ENCODE data around the gene ALOX5. TPM values are rescaled to one million over a fixed set of nuclear protein-coding genes. Genes with fewer than 3 reads are reported as not detected.

ALOX5 gene
- total and polyA plus RNA-seq, 7 donors, result 1.6 to 3.1 (median 2.0) TPM

DNA sequence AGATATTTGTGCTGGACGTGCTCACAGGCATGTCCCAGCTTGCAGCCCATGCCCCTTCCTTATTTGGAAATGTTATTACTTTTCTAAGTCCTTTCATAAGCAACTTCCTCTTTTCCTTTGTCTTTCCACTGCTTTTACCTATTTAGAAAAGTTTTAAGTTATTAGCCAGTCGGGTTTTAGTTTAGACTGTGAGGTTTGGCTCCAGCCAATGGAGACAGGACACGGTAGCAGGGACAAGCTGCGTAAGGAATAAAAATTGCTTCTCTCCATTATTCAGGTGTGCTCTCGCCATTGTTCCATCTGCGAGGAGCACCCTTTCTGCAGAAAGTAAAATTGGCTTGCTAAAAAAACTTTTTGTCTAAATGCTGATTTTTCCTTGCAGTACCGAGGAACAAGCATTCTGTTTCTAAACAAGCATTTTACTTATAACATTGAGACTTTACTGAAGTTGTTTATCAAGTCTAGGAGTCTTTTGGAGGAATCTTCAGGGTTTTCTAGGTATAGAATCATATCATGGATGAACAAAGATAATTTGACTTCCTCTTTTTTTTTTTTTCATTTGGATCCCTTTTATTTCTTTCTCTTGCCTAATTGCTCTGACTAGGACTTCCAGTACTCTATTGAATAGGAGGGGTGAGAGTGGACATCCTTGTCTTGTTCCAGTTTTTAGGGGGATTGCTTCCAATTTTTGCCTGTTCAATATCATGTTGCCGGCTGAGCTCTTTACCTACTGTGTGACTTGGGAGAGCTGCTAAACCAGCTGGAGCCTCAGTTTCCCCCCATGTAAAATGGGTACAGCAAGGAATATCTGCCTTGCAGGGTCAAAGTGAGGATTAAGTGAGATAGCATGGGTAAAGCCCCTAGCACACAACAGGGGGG is 63.8 kb downstream of the ALOX5 start:
- 79 to 86% (median 80%) methylated on average over 8 of the region's 8 CpGs for WGBS, 3 donors
- ATAC-seq, result no peak
- TF ChIP-seq, protein P1, sequence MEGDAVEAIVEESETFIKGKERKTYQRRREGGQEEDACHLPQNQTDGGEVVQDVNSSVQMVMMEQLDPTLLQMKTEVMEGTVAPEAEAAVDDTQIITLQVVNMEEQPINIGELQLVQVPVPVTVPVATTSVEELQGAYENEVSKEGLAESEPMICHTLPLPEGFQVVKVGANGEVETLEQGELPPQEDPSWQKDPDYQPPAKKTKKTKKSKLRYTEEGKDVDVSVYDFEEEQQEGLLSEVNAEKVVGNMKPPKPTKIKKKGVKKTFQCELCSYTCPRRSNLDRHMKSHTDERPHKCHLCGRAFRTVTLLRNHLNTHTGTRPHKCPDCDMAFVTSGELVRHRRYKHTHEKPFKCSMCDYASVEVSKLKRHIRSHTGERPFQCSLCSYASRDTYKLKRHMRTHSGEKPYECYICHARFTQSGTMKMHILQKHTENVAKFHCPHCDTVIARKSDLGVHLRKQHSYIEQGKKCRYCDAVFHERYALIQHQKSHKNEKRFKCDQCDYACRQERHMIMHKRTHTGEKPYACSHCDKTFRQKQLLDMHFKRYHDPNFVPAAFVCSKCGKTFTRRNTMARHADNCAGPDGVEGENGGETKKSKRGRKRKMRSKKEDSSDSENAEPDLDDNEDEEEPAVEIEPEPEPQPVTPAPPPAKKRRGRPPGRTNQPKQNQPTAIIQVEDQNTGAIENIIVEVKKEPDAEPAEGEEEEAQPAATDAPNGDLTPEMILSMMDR (IDR thresholded peaks at IDR 0.05), result no peak
- Histone ChIP-seq H3K9me3 (peaks cover 4% of the 10 kb centered on the region), H3K27ac (no peak overlapping the region), H3K4me1 (no peaks in the 10 kb centered on the region), H3K4me3 (no peak overlapping the region), H3K36me3 (ENCODE audit: insufficient read depth in 1 of 2, low read depth in 1 of 2) (no peaks in the 10 kb centered on the region), H3K27me3 (ENCODE audit: insufficient read depth in 3 of 3, low read length in 2 of 3) (no peaks in the 10 kb centered on the region)
- intact Hi-C loops (cut with DNase I), result loop anchor here in 1 of 2 donors (10.0 kb wide), 1 partner anchor 193 kb away; no protein-coding TSS in a partner anchor
- no peak for DNase-seq

DNA sequence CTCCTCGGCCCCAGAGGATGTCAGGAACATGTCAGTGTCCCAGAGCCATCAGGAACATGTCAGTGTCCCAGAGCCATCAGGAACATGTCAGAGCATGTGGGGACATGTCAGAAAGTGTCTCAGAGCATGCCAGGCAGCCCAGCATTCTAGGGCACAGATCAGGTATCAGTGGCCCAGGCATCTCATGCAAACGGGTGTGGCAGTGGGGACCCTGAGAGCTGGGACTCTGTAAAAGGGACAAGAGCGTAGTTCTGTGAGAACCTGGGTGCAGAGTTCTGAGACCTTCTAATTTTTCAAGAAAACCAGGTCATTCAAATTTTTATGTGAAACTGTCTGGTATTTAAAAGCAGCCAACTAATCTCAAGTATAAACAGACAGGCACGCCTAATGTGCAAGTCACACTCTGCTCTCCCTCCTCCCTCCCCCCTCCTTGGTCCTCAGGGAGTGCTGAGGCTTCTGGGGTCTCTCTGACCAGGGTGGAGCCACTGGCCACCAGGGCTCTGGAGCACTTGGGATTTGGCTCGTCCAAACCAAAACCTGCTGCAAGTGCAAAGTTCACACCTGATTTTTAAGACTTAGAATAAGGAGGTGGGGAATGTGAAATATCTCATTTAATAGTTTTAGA is 64.6 kb downstream of the ALOX5 start:
- WGBS, 3 donors, result 64 to 76% (median 64%) methylated on average over 5 of the region's 5 CpGs
- no peak overlapping the region for H3K4me3 ChIP-seq
- H3K4me1 ChIP-seq, result no peaks in the 10 kb centered on the region
- TF ChIP-seq, protein P1 (IDR thresholded peaks at IDR 0.05), result no peak
- ATAC-seq (no peak), DNase-seq (no peak)
- no peaks in the 10 kb centered on the region for H3K36me3 ChIP-seq (ENCODE audit: insufficient read depth in 1 of 2, low read depth in 1 of 2)
- H3K27me3 ChIP-seq (ENCODE audit: insufficient read depth in 3 of 3, low read length in 2 of 3), result no peaks in the 10 kb centered on the region
- no peak overlapping the region for H3K27ac ChIP-seq
- peaks cover 4% of the 10 kb centered on the region for H3K9me3 ChIP-seq
- intact Hi-C loops (cut with DNase I), result loop anchor here in 1 of 2 donors (10.0 kb wide), 1 partner anchor 194 kb away; no protein-coding TSS in a partner anchor

DNA sequence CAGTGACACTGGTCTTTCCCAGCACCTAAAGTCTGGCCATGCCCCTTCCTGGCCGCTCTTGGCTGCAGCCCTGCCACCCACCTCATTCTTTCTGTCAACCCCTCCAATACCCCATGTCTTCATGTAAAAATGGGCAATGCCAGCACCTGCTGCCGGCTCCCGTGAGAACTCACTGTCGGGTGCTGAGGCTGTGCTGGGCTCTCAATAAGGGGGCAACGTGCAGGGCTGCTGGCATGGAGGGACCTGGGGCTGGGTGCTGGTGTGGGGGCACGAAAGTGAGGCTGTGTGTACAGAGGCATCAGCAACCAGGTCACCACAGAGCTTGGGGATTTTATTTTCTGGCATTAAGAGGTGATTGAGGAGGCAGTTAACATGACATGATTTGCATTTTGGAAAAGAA is 65.3 kb downstream of the ALOX5 start:
- Histone ChIP-seq H3K4me1 (no peaks in the 10 kb centered on the region), H3K4me3 (no peak overlapping the region), H3K36me3 (ENCODE audit: insufficient read depth in 1 of 2, low read depth in 1 of 2) (no peaks in the 10 kb centered on the region), H3K27ac (no peak overlapping the region), H3K27me3 (ENCODE audit: insufficient read depth in 3 of 3, low read length in 2 of 3) (no peaks in the 10 kb centered on the region), H3K9me3 (peaks cover 4% of the 10 kb centered on the region)
- ATAC-seq, result no peak
- TF ChIP-seq, protein P1 (IDR thresholded peaks at IDR 0.05), result no peak
- intact Hi-C loops (cut with DNase I), result loop anchor here in 1 of 2 donors (10.0 kb wide), 1 partner anchor 195 kb away; no protein-coding TSS in a partner anchor
- 74 to 79% (median 78%) methylated on average over 6 of the region's 6 CpGs for WGBS, 3 donors
- no peak for DNase-seq

DNA sequence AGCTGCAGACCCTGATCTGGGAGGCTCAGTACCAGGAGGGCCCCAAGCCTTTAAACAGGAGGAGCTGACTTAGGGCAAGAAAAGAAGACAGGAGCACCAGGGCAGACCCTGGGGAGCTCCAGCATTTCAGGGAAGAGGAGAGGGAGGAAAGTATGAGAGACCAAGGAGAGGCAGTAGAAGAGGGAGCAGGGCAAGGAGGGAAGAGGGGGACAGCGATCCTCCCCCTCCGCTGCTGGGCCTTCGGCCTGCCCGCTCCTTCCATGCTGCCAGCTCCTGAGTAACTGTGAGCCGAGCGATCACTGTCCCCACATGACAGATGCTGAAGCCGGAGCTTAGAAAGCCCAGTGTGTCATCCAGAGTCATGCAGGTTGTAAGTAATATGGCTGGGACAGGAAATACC is 65.9 kb downstream of the ALOX5 start:
- intact Hi-C loops (cut with DNase I), result loop anchor here in 1 of 2 donors (10.0 kb wide), 1 partner anchor 195 kb away; no protein-coding TSS in a partner anchor
- 54 to 57% (median 55%) methylated on average over 7 of the region's 7 CpGs for WGBS, 3 donors

More for the DNA sequence above, 65.9 kb downstream of the ALOX5 start:
- no peaks in the 10 kb centered on the region for H3K4me1 ChIP-seq
- DNase-seq, result no peak
- TF ChIP-seq, protein P1 (IDR thresholded peaks at IDR 0.05), result no peak
- no peak overlapping the region for H3K27ac ChIP-seq
- no peaks in the 10 kb centered on the region for H3K36me3 ChIP-seq (ENCODE audit: insufficient read depth in 1 of 2, low read depth in 1 of 2)
- ATAC-seq, result no peak
- H3K9me3 ChIP-seq, result peaks cover 4% of the 10 kb centered on the region
- no peak overlapping the region for H3K4me3 ChIP-seq
- no peaks in the 10 kb centered on the region for H3K27me3 ChIP-seq (ENCODE audit: insufficient read depth in 3 of 3, low read length in 2 of 3)

All from psoas muscle (tissue), 8 donors.